ENCODE data around the gene DBNDD1.
"Not testable (repeated sequence)": the region's sequence is repeated elsewhere in the genome, so short reads cannot be mapped to it uniquely, and the experiment has no call there.

Gene DBNDD1

GRCh38 chr16:89990799-89991198, 28.5 kb downstream of the DBNDD1 start:
- DNase-seq (ENCODE audit: low spot score), result no peak

- no peak for DNase-seq (ENCODE audit: low spot score)
Observed at GRCh38 chr16:89988951-89989350, 30.3 kb downstream of the DBNDD1 start.

GRCh38 chr16:89987169-89987568, 32.1 kb downstream of the DBNDD1 start:
- no peak for DNase-seq (ENCODE audit: low spot score)

- DNase-seq (ENCODE audit: low spot score), result no peak
Observed at GRCh38 chr16:89986600-89986999, 32.7 kb downstream of the DBNDD1 start.

- no peak for DNase-seq (ENCODE audit: low spot score)
Observed at GRCh38 chr16:89985219-89985618, 34.0 kb downstream of the DBNDD1 start.

GRCh38 chr16:89984216-89984615, 35.0 kb downstream of the DBNDD1 start:
- DNase-seq (ENCODE audit: low spot score), result no peak

- DNase-seq (ENCODE audit: low spot score), result no peak
Observed at GRCh38 chr16:89983536-89983935, 35.7 kb downstream of the DBNDD1 start.

- no peak for DNase-seq (ENCODE audit: low spot score)
Observed at GRCh38 chr16:89982318-89982717, 36.9 kb downstream of the DBNDD1 start.

GRCh38 chr16:89981414-89981813, 37.8 kb downstream of the DBNDD1 start:
- no peak for DNase-seq (ENCODE audit: low spot score)

GRCh38 chr16:89974870-89975269, 44.4 kb downstream of the DBNDD1 start:
- no peak for DNase-seq (ENCODE audit: low spot score)

GRCh38 chr16:89973654-89974335, 45.5 kb downstream of the DBNDD1 start:
- no peak for DNase-seq (ENCODE audit: low spot score)

- DNase-seq (ENCODE audit: low spot score), result no peak
Observed at GRCh38 chr16:89973235-89973634, 46.0 kb downstream of the DBNDD1 start.

- DNase-seq (ENCODE audit: low spot score), result peak; percentile 91
Observed at GRCh38 chr16:89972244-89973234, 46.7 kb downstream of the DBNDD1 start.

- DNase-seq (ENCODE audit: low spot score), result no peak
Observed at GRCh38 chr16:89971495-89972243, 47.6 kb downstream of the DBNDD1 start.

- no peak for DNase-seq (ENCODE audit: low spot score)
Observed at GRCh38 chr16:89969741-89970410, 49.4 kb downstream of the DBNDD1 start.

GRCh38 chr16:89968074-89968473, 51.2 kb downstream of the DBNDD1 start:
- DNase-seq (ENCODE audit: low spot score), result not testable (repeated sequence)

GRCh38 chr16:89967436-89967835, 51.8 kb downstream of the DBNDD1 start:
- DNase-seq (ENCODE audit: low spot score), result not testable (repeated sequence)

GRCh38 chr16:89966756-89967155, 52.5 kb downstream of the DBNDD1 start:
- no peak for DNase-seq (ENCODE audit: low spot score)

- no peak for DNase-seq (ENCODE audit: low spot score)
Observed at GRCh38 chr16:89965447-89966225, 53.6 kb downstream of the DBNDD1 start.

- no peak for DNase-seq (ENCODE audit: low spot score)
Observed at GRCh38 chr16:89964201-89964600, 55.1 kb downstream of the DBNDD1 start.

Data from CD4-positive, alpha-beta T cell treated with Interleukin-6 at 100 ng/mL for 8 hours (primary cell).